Stimulated activated CD4-positive, alpha-beta T cell treated with anti-CD3 and anti-CD28 coated beads, TNF-alpha, amount 100 ng/mL, for 4 hours (primary cell): ENCODE results near the gene FBXO41.
"Not testable (repeated sequence)": the region's sequence is repeated elsewhere in the genome, so short reads cannot be mapped to it uniquely, and the experiment has no call there.

Source experiments
- DNase-seq, 3 experiments: peaks; one replicate each; pipeline ENCODE4 v3.0.0-alpha.2; 2020; ENCODE audit warnings: low read depth in 3 of 3

The FBXO41 gene

DNA sequence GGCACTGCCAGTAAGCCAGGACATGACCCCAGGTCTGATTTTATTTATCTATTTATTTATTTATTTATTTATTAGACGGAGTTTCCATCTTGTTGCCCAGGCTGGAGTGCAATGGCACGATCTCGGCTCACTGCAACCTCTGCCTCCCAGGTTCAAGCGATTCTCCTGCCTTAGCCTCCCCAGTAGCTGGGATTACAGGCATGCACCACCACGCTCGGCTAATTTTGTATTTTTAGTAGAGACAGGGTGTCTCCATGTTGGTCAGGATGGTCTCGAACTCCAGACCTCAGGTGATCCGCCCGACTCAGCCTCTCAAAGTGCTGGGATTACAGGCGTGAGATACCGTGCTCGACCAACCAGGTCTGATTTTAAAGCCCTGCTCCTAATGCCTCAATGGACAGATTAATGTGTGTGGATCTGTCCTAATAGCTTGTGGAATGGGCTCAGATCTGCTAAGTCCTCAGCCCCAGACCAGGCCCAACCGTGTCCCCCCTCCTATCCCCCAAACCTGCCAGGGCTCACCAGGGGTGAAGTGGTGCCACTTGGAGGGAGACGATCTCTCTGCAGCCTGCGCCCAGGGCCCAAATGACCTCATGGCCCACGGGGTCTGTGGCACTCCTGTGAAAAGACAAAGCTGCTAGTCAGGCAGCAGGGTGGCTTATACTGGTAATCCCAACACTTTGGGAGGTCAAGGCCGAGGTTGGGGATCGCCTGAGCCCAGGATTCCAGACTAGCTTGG lies 21.4 kb downstream of the FBXO41 start:
- not testable (repeated sequence) for DNase-seq

DNA sequence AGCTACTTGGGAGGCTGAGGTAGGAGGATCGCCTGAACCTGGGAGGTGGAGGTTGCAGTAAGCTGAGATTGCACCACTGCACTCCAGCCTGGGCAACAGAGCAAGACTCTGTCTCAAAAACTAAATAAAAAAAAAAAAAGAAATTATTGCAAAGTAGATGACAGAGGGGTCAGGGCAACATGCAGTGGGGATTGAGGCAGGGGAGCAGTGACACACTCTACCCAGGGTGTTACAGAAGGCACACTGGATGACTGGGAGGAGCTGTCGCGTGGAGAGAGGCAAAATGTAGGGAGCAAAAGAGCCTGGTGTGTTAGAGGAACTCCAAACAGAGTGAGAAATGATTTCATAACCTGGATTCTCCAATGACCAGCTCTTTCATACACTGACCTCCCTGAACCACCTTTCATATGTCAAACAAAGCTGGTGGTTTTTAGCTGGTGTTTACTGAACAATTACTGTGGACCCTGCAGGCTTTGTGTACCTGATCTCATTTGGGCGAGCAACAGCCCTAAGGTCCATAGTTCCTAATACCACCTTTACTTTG lies 22.1 kb downstream of the FBXO41 start:
- DNase-seq = no peak

- DNase-seq = no peak
Observed at GRCh38 chr2:73260338-73260984, 23.8 kb downstream of the FBXO41 start.

GRCh38 chr2:73259704-73260337 lies 24.5 kb downstream of the FBXO41 start:
- DNase-seq = no peak

GRCh38 chr2:73259276-73259675 lies 25.0 kb downstream of the FBXO41 start:
- DNase-seq = no peak

DNA sequence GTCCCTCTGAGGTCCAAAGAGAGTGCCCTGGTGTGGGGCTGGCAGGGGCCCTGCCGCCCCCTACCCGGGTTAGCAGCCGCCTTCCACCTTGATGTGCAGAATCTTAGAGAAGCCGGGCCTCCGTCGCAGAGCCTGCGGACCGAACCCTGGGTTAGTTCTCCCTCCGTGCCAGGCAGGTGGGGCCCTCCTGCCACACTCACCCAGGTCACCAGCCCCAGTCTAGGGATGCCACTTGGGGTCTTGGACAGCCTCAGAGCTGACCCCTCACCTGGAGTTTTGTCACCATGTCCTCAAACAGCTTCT lies 25.4 kb downstream of the FBXO41 start:
- DNase-seq = no peak

DNA sequence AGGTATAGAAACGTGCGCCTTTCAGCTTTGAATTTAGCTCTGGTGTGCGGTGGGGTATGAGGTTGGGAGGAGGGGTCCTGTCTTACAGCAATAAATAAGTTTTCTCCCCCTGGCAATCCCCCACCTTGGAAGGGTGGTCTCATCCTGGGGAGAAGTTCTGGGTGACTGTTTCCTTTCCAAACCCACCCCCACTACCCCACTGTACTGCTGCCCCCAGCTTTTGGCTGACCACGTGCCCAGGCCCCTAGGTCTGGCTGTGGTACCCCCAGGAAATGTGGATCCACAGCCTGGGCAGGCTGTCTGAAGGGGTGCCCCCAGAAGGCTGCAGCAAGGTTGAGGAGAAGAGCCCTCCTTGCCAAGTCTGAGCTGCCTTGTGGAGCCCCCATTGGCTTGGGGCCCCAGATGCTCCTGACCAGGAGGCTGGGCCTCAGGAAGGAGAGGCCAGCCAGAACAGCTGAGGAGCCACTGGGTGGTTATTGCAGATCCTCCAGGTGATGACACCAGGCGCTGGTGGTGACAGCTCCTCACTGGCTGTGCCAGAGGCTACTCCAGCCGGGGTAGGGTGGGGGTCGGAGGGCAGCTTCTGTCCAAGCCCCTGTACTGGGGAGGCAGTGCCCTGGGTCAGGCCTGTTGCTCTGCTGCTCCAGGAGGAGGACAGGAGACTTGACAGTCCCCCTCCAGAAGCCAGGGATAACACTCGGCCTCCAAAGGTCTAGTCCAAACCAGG lies 25.9 kb downstream of the FBXO41 start:
- no peak for DNase-seq

DNA sequence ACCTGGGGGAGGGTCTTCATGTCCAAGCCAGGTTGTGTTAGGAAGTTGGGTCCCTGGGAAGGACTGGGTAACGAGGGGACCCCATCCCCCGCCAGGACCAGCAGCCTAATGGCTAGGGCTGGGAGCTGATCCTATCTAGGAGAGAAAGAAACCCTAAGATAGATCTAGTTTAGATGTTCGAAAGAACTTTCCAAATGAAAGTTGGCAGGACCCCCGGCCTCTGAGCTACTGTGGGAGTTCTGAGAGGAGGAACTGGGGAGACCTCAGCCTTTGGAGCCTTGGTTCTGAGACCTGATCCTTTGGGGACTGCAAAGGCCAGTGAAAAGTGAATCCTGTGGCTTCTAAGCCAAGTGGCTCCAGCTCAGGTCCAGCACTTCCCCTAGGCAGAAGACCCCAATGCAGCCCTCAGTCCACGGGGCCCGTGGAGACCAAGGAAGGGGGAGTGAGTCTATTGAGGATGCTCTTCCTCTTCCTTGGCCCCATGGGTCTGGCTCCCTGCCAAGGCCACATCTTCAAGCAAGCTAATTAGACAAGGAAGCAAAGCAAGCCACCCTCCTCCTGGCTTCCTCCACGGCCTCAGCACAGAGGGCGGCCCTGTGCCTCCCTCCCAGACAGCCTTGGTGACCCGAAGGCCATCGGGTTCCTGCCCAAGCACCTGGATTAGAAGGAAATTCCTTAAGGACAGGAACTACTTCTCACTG lies 26.7 kb downstream of the FBXO41 start:
- DNase-seq = no peak

DNA sequence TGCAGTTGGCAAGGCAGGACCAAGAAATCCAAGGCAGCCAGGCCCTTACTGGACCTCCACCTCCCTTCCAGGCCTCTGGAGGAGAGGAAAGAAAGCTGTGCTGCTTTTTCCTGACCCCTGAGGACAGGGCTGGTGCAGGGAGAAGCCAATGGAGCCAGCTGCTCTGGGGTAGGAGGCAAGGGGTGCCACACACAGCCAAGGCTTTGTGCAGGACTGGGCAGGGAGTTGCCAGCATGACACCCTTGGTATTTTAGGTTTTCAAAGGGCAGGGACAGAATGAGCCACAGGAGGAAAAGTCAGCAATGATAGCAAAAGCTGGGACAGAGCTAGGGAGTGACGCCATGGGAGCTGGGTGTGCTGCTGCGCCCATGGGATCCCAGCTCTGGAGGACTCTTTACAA lies 27.3 kb downstream of the FBXO41 start:
- no peak for DNase-seq

DNA sequence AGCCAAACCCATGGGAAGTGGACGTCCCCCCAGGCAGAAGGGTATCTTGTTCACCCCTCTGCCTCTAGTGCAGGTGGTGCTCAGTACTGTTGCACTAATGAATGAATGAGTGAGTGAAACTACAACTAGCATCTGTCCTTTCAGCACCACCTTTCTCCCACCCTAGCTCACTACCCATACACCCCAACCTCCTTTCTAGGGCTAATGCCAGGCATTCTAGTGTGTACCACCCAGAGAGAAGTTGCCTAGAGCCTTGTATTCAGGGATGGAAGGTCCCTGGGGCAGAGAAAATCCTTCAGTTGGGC lies 27.7 kb downstream of the FBXO41 start:
- DNase-seq = no peak

GRCh38 chr2:73255907-73256617 lies 28.2 kb downstream of the FBXO41 start:
- no peak for DNase-seq

GRCh38 chr2:73255007-73255644 lies 29.2 kb downstream of the FBXO41 start:
- DNase-seq = no peak

DNA sequence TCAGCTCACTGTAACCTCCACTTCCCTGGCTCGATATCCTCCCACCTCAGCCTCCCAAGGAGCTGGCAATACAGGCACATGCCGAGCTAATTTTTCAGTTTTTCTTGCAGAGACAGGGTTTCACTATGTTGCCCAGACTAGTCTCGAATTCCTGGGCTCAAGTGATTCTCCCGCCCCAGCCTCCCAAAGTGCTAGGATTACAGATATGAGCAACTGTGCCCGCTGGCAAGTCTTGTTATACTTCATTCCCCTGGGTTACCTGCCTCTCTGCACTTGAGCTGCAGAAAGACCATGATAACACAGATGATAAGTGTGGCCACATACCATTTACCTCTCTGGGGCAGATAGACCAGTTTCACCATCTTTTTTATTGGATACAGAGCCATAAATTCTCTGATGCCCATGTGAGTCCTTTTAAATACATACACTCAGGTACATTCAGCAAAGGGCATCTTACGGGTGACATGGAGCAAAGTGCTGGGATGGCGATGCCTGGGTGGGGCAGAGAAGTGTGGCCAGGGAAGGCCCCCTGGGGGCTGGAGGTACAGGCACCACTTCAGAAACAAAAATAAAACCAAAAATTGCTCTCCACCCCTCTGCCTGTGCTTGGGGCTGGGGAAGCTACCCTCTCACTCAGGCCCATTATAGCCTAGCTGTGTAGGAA lies 29.8 kb downstream of the FBXO41 start:
- DNase-seq = no peak

DNA sequence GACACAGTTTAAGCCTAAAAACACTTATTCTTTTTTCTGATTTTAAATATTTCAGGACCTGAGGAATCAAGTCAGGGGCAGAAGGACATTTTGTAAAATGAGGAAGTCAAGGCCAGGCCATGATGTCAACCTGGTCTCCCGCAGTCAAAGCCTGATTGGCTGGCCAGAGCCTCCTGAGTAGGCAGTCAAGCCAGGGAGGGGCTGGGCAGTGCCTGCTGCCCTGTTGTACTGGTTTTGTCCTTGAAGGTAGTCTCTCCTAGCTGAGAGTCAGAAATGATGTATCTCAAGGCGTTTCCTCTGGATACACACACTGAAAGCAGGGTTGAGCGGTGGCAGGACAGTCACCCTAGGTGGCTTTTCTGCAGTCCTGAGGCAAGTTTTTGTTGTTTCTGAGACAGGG lies 30.4 kb downstream of the FBXO41 start:
- no peak for DNase-seq

DNA sequence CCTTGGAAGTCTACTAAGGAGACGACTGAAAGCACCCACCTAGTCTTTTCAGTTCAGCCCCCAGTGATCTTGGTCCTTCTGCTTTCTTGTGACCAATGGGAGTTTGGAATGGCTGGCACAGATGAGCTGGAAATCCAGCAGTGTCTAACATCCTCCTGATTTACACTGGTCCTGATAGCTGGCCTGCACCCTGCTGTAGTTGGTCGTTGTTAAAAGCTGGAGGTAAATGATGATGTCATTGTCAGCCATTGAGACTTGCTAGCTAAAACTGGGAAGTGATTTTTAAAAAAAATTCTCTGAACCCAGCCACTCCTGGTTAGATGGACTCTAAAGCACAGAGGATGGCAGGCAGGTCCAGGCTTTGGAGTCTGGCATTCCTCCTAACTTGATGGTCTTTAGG lies 30.9 kb downstream of the FBXO41 start:
- DNase-seq = no peak

GRCh38 chr2:73252238-73253027 lies 31.8 kb downstream of the FBXO41 start:
- no peak for DNase-seq

- no peak for DNase-seq
Observed at GRCh38 chr2:73250872-73251846, 33.1 kb downstream of the FBXO41 start.

DNA sequence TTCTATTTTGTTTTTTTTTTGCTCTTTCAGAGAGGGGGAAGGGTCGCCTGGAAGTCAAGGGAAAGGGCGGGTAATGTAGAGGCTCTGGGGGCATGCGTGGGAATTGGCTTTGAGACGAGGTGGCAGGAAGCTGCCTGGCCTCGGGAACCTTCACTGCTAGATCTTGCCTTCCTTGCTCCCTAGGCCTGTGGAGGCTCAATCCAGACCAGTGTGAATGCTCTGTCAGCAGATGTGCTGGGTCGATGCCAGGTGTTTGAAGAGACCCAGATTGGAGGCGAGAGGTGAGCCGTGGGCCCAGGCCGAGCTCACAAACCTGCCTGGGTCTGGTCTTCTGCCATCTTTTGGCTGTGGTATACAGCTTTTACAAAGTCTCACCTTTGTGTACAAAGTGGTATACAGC lies 34.6 kb downstream of the FBXO41 start:
- no peak for DNase-seq
